GM19324 (cell line): ENCODE data around the gene PHKA2.
"Not testable (repeated sequence)": the region's sequence is repeated elsewhere in the genome, so short reads cannot be mapped to it uniquely, and the experiment has no call there.

Experiments
- ATAC-seq: cut with Tn5 transposase; IDR thresholded peaks from one replicate; pipeline ENCODE4 v1.9.1; 2021; ENCODE audit warnings: mild to moderate bottlenecking, moderate library complexity; ENCODE audit not compliant: unreplicated experiment, low FRiP score

Gene PHKA2

DNA sequence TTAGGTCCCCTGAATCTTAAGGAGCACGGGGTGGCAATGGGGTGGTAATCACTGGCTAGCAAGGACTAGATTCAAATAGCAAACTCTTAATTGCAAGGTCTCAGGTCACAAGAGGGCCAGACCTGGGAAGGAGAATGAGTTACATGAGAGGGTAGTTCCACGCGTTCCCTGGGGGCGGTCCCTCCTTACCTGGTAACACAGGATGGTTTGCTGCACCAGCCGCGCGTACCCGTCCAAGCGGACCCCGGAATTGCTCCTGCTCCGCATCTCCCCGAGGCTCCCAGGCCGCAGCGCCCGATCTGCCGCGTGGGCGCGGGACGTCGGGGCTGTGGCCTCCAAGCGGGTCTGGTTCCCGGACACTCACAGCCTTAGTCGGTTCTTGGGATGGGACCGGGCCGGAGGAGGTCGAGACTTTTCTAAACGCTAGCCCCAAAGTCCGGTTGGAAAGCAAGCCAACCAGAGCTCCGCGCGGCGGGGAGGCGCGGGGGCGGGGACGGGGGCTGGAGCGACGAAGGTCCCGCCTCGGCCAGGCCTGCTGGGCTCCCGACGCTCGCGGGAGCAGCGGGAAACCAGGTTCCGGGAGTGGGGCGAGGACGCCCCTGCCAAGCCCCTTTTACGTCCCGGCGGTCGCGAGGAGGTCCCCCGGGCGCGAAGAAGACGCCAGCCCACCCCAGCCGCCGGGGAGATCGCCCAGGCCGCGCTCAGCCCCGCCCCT lies at the start of gene PHKA2:
Gene PHKA2, minus strand, starts transcription at position 449 of the 715 bp plus-strand sequence. Its CDS starts 182 bp downstream, at position 267.
- peak; percentile 56 for ATAC-seq

GRCh38 chrX:19030805-19031204 lies 46.9 kb upstream of the PHKA2 start:
- no peak for ATAC-seq

DNA sequence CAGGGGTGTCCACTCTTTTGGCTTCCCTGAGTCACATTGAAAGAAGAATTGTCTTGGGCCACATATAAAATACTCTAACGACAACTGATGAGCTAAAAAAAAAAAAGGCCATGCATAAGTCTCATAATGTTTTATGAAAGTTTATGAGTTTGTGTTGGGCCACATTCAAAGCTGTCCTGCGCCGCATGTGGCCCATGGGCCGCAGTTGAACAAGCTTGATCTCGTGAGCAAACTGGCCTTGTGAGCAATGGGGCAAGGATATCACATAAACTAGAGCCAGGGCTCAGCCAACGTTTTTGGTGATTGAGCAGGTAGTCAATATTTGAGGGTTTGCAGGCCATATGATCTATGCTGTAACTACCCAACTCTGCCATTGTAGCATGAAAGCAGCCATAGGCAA lies 44.6 kb upstream of the PHKA2 start:
- ATAC-seq, result no peak

DNA sequence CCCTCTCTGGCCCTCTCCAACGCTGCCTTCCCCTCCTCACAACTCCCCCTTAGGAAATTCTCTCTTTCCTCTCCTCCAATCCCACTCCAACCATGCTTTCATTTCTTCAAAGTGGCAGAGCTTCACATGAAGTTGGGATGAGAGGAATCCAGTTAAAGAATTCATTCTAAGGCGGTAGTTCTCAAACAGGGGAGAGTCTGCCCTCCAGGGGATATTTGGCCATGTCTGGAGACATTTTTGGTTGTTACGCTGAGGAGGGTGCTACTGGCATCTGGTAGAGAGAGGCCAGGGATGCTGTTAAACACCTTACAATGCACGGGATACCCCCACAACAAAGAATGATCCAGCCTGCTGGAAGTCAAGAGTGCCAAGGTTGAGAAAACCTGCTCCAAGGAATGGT lies 40.5 kb upstream of the PHKA2 start:
- ATAC-seq, result no peak

GRCh38 chrX:19019996-19020395 lies 36.1 kb upstream of the PHKA2 start:
- no peak for ATAC-seq

DNA sequence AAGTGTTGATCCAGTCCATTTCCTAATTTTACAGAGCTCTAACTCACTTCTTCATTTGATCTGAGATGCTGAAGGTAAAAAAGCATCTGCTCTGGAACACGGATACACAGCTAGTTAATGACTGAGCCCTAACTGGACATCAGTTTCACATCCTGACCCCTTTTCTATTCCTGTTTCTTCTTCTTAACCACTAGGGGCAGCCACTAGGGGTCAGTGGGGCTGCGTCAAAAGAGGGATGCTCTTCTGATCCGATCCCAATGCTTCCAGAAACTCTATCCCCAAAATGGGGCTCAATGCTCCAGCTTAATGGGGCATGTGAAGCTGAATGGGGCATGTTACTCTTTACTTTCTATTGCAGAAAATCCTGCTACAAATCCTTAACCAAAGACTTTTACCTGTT lies 33.4 kb upstream of the PHKA2 start:
- ATAC-seq, result no peak

GRCh38 chrX:19016614-19017013 lies 32.7 kb upstream of the PHKA2 start:
- not testable (repeated sequence) for ATAC-seq

DNA sequence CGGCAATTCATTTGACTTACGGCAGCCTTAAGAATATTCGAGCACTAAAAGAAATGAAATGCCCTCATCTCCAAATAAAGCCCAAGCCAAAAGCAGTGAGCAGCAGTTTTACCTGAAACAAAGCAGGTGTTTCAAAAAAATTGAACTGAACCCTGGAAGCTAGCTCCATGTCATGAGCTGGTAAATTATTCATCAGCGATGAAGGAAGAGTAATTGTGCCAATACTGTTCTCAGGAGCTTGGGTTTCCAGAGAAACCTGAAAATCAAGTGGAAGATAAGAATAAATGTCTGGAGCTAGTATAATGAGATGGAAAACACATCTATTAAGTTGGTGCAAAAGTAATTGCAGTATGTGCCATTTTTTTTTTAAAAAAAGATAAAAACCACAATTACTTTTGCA lies 24.0 kb upstream of the PHKA2 start:
- no peak for ATAC-seq

- no peak for ATAC-seq
Measured at GRCh38 chrX:19007011-19007410, 23.1 kb upstream of the PHKA2 start.

- no peak for ATAC-seq
Measured at GRCh38 chrX:19005909-19006308, 22.0 kb upstream of the PHKA2 start.

DNA sequence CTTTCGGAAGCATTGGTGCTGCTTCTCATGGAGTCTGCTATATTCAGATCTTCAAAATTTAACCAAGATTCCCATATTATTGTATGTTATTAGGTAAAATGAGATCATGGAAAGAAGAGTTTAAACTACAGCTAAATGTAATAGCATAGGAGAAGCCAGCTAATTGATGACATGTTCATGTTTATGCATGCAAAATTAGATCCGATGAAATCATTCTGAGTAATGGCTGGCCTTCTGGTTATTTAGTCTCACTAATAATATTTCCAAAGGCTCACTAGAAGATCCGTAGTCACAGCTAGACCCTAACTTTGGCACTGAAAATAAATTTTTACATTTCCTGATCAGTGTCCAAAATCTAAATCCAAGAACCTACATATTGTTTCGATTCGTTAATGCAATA lies 19.8 kb upstream of the PHKA2 start:
- no peak for ATAC-seq

DNA sequence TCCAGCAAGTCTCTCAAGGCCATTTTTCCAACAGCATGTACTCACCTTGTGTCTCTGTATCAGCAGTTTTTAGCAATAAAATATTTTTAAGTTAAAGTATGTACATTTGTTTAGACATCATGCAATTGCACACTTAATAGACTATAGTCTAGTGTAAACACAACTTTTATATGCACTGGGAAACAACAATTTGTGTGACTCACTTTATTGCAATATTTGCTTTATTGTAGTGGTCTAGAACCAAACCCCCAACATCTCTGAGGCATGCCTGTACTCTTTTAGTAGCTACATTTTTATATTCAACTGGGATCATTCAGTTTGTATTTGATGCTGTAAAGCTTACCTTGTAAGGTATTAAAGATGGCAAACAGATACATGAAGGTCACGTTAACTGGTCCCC lies 14.7 kb upstream of the PHKA2 start:
- no peak for ATAC-seq

- no peak for ATAC-seq
Measured at GRCh38 chrX:18997916-18998315, 14.0 kb upstream of the PHKA2 start.

DNA sequence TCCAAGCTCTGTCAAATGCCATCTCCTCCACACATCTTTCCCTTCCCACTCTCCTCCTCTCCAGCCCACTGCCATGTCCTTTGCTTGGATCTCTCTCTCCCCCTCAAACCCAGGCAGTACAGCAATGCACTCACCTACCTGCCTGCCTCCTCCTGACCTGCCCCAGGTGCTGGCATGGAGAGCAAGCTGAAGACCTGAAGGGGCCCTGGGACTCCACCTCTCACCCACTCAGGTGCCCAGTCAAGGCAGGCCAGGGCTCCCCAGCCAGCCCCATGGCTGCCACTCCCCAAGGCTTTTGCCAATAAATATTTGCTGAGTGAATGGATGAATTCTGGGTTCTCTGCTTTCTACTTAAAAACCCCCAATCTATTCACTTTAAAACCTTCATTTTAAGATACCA lies 12.6 kb upstream of the PHKA2 start:
- ATAC-seq, result no peak

- no peak for ATAC-seq
Measured at GRCh38 chrX:18995221-18995620, 11.3 kb upstream of the PHKA2 start.

DNA sequence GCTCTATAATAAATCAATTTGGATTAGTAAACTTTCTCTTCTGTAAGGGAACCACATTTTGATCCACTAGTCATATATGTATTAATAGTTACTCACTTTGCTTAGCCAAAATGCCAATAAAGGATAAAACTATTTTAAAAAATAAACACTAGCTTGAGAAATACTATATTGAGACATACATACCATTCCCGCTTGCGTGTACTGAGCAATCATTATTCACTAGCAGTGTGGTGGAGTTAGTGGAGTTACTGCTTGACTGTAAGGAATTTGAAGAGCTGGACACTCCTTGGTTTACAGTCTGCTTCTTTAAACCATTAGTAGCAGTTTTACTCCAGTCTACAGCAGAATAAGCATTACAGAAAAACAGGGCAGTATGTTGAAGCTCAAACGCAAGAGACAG lies 10.8 kb upstream of the PHKA2 start:
- no peak for ATAC-seq

- no peak for ATAC-seq
Measured at GRCh38 chrX:18992829-18993228, 8.9 kb upstream of the PHKA2 start.

GRCh38 chrX:18985186-18985435 lies 1.2 kb upstream of the PHKA2 start:
- ATAC-seq, result no peak

DNA sequence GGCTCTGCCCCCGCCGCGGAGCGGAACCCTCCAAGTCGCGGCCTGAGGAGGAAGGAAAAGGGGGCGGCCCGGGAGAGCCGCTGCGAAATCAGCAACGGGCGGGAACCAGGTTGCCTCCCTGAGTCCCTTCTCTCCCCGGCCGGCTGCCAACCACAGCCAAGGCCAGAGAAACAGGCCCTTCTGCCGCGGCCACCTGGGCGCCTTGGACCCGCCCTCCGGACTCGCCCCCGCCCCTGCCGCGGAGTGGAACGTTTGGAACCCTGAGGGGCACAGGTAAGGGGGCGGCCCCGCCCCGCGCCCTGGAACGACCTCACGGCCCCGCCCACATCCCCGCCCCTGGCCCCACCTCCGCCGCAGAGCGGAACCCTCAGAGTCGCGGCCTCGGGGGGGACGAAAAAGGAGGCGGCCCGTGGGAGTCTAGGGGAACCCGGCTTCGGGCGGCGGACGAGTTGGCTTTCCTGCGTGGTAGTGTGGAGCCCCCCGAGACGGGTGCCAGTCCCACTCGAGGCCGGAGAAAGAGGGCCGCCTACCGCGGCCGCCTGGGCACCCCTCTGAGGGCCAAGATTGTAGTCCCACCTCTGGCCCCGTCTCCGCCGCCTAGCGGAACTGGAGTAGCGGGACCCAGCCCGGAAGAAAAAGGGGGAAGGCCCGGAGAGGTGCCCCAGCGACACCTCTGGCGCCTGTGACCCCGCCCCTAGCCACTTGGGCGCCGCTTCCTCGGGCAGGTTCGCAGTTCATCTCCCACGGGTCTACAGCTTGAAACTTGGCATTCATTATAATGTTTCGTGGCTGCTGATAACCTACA lies 669 bp upstream of the PHKA2 start:
- peak; percentile 86 for ATAC-seq

DNA sequence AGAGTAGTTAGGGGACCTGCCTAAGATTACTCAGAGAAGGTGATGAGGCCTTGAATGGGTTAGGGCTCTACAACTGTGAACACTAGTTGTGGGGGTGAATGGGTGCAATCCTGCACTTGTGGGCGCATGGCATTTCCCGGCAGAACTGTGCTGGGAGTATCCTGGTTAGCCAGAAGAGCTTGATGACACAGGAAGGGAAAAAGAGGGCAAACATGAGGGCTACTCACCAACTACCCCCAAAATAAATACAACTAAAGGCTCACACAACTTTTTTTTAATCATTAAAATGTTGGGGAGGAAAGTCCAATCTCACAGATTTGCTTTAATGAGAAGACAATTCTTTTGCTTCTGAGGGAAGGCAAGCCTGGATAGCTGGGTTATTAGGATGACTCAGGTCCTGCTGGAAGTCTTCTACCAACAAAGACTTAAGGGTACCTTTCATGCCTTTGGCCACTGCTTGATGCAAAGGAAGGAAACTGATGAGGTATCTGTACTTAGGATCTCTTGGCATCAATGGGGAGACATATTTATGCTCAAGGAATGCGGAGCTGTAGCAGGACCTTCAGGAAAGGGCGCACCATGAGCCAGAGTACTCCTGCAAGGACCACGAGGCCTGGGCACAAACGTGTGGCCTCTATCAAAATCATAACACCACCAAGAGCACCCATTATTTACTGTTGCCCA lies 2.6 kb downstream of the PHKA2 start:
- no peak for ATAC-seq

GRCh38 chrX:18980262-18980661 lies 3.7 kb downstream of the PHKA2 start:
- not testable (repeated sequence) for ATAC-seq

DNA sequence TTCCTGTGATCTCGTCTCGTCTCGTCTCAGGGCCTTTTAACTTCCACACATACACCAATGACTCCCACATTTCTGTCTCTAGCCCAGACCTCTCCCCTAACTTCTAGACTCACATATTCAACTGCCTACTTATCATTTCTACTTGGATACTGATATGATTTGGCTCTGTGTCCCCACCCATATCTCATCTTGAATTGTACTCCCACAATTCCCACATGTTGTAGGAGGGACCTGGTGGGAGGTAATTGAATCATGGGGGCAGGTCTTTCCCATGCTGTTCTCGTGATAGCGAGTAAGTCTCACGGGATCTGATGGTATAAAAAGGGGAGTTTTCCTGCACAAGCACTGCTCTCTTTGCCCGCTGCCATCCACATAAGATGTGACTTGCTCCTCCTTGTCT lies 8.9 kb downstream of the PHKA2 start:
- no peak for ATAC-seq
